GM23248 (cell line): ENCODE measurements around the gene BRME1.

Experiments
- EZH2 ChIP-seq: fragments of 200-600 bp; sonication (generic); IDR thresholded peaks from 2 replicates; pipeline ENCODE4 v1.6.1; 2018; ENCODE audit warnings: antibody characterized with exemption, mild to moderate bottlenecking; ENCODE audit not compliant: insufficient read depth, poor library complexity, severe bottlenecking
- EZH2phosphoT487 ChIP-seq: fragments of 200-600 bp; sonication (generic); IDR thresholded peaks from 2 replicates; pipeline ENCODE4 v1.6.1; 2018; ENCODE audit warnings: antibody characterized with exemption, moderate library complexity, mild to moderate bottlenecking, low read depth; ENCODE audit not compliant: insufficient read depth

- TF ChIP-seq EZH2 (no peak), EZH2phosphoT487 (no peak)
Measured at GRCh38 chr19:13846557-13847406, 59.1 kb downstream of the BRME1 start.
